HTERT RPE-1 (cell line): Measurements from ENCODE around the gene STUB1.

Source experiments
- in situ Hi-C: fragments of 300-500 bp; cut with MboI; formaldehyde crosslinking; loops from 4 replicates; pipeline ENCODE4 v1.14.3; 2020; ENCODE audit warnings: low sequenced_read_pairs

STUB1 gene

GRCh38 chr16:679814-680624 is at the start of gene STUB1:
STUB1 (plus strand) TSS chr16:680410; CDS start chr16:680526, 116 bp downstream.
- in situ Hi-C loops = no loop called here

- in situ Hi-C loops = no loop called here
These were observed 49.3 kb upstream of the STUB1 start, which contains the start of gene WFIKKN1 for GRCh38 chr16:630815-631405. WFIKKN1 (plus strand) TSS chr16:630985; CDS start chr16:631254, 269 bp downstream.

DNA sequence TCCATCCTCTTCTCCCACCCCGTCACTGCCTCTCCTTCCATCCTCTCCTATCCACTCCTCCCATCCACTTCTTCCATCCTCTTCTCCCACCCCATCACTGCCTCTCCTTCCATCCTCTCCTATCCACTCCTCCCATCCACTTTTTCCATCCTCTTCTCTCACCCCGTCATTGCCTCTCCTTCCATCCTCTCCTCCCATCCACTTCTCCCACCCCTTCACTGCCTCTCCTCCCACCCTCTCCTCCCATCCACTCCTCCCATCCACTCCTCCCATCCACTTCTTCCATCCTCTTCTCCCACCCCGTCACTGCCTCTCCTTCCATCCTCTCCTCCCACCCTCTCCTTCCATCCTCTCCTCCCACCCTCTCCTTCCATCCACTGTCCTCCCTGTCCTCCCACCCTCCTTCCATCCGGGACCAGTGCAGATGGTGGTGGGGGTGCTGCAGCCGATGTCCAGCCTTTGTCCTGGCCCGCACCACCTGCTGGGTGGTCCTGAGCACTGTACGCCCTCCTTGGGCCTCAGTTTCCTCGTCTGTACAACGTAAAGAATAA is 48.3 kb upstream of the STUB1 start:
- in situ Hi-C loops = no loop called here

- in situ Hi-C loops = no loop called here
These were observed 47.5 kb upstream of the STUB1 start for GRCh38 chr16:632486-633335.

GRCh38 chr16:633336-634050 is 46.7 kb upstream of the STUB1 start:
- in situ Hi-C loops = no loop called here

DNA sequence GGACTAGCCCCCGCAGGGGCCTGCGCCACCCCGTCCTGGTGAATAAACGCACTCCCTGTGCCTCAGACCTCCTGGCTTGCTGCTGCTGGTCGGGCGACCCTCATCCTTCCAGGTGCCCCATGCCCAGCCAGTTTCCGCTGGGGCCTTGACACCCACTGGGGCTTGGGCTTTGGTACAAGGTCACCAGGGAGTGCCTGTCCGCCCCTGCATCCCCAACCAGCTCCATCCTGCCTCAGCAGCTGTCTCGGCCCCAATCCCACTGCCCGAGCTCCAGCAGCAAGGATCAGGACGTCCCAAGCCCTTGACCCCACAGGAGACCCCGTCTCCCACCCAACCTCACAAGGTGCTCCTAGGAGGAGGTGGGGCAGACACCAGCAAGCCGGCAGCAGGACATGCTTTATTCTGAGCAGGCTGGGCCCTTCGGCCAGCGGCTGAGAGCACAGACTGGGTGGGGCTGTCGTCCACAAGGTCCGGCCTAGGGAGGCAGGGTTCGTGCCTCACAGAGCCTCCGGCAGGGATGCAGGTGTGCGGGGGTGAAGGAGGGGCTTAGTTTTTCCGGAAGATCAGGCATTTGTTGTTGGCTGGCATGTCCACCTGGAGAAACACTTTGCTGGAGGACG is 46.0 kb upstream of the STUB1 start:
- in situ Hi-C loops = no loop called here

GRCh38 chr16:634996-635395 is 45.2 kb upstream of the STUB1 start:
- in situ Hi-C loops = no loop called here

DNA sequence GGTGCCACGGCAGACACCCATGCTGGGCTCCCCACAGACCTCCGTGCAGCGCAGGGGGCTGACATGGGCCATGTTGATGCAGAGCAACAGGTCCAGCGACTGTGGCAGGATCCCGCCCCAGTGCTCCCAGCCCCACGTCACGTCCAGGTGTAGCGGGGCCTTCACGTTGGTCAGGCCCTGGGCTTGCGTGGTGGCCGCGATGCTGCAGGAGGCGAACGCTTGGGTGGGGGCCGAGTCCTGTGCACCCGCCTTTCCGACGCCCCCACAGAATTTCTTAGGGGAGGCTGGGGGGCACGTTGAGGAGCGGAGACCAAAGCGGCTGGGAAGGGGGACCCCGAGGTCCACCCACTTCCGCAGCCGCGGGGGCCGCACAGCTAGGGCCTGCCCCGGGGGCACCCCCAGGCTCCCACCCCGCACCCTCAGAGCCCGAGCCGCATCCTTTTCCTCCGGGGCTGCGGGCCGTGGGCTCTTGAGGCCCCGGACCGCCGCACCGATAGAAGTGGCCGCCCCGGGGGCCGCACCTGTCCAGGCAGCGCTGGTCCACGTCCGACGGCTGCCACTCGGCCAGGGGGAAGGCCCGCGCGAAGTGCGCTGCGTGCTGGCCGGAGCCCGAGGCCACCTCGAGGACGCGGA is 44.5 kb upstream of the STUB1 start:
- in situ Hi-C loops = no loop called here

GRCh38 chr16:636206-637080 is 43.8 kb upstream of the STUB1 start, which contains the start of gene METTL26:
METTL26 (minus strand) TSS chr16:636305; CDS start chr16:636290, 15 bp downstream.
- in situ Hi-C loops = no loop called here

DNA sequence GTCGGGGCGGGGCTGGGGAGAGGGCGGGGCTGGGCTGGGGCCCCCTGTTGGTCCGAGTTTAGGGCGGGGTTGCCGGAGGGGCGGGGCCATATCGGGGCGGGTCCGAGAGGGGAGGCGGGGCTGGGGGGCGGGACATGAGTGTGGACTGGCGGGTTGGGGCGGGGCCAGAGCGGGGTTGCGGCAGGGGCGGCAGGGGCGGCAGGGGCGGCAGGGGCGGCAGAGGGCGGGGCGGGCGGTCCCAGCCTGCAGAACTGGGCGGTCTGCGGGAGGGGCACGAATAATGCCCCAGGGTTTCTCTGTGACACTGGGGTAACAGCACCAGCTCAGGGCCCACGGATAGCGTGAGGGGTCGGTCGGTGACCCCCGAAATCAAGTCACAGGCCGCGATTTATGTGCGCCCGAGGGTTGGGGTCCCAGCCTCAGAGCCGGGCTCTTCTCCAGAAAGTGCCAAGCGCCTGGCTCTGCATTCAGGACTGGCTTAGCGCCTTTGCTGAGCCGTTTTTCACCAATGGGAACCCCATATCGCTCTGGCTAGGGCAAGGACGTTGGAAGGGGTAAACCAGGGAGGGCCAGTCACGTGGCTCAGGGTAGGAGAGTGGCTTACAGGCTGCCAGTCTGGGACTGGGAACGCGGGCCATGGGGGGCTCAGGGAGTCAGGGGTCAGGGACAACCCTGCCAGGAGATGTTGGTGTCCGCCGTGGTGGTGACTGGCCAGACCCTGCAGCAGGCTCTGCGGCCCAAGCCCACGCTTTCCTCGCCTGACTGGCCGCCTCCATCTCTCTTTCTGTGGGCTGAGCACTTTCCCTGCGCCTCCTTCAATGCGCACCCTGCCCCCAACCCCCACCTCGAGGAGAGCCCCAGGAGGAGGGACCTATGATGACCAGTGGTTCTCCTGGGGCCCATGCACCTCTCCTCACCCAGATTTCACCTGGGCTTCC is 42.9 kb upstream of the STUB1 start:
- in situ Hi-C loops = no loop called here

DNA sequence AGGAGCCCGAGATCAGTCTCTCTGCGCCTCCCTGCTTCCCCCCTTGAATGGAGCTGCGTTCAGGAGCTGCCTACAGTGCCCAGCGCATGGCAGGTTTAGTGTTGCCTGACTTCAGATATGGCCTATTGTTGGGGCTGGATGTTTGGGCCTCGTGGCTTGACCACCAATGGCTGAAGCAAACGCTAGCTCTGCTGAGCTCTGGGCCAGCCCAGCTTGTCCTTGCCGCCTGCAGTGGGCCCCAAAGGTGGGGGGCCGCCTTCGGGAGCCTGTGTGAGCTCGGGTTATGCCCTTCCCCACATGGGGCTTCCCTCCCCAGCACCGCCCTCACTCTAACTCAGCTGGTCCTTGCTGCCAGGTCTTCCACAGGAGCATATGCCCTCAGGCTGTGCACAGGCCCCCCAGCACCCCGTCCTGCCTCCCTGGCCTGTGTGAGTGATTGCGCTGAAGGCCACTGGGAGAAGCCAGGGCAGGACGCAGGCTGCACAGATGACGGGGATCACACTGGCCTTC is 42.1 kb upstream of the STUB1 start:
- in situ Hi-C loops = no loop called here

DNA sequence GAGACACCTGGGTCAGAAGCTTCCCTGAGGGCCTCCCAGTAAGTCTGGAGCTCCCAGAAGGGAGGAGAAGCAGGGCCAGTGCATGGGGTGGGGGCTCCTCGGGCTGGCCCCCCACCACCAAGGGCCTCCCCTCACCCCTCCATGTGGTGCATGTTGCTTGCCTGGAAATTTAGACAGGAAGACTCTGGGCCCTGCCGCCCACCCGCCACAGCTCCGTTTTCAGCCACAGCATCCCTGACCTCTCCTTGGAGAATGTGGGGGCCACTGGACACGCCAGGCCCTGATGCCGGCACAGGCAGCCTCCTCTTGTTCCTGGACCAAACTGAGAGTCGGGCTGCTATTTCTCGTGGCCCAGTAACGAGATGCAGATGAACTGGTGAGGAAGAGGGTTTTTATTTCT is 41.4 kb upstream of the STUB1 start:
- in situ Hi-C loops = no loop called here

- in situ Hi-C loops = no loop called here
These were observed 39.6 kb upstream of the STUB1 start for GRCh38 chr16:640614-641013.

DNA sequence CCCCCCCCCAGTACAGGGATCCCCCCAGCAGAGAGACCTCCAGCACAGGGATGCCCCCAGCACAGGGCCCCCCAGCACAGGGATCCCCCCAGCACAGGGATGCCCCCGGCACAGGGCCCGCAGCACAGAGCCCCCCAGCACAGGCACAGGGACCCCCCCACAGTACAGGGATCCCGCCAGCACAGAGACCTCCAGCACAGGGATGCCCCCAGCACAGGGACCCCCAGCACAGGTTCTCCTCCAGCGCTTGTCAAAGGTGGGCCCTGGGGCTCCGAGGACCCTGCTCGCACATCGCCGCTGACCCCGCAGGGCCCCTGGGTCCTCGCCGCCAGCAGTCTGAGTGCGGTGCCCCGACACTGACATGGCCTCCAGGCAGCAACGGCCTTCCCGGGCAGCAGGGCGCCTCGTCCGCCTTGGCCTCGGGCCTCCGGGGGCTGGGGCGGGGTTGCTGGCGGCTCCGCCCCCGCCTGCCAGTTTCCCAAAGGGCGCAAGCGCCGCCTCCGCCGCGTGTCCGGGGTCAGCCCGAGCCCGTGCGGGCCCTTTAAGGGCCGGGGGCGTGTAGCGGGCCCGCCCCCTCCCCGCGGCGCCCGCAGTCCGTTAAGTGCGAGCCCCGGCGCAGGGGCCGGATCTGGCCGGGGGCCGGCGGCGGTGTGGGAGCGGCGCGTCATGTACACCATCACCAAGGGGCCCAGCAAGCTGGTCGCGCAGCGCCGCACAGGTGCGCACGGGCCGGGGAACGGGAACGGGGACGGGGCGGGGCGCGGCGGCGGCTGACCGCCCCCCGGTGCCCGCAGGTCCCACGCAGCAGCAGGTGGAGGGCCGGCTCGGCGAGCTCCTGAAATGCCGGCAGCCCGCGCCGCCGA is 38.7 kb upstream of the STUB1 start, which contains the start of gene MCRIP2:
TSS of gene MCRIP2 (plus strand) at position 503 of the 863 bp plus-strand sequence. CDS start at position 667, 164 bp downstream.
- in situ Hi-C loops = no loop called here

DNA sequence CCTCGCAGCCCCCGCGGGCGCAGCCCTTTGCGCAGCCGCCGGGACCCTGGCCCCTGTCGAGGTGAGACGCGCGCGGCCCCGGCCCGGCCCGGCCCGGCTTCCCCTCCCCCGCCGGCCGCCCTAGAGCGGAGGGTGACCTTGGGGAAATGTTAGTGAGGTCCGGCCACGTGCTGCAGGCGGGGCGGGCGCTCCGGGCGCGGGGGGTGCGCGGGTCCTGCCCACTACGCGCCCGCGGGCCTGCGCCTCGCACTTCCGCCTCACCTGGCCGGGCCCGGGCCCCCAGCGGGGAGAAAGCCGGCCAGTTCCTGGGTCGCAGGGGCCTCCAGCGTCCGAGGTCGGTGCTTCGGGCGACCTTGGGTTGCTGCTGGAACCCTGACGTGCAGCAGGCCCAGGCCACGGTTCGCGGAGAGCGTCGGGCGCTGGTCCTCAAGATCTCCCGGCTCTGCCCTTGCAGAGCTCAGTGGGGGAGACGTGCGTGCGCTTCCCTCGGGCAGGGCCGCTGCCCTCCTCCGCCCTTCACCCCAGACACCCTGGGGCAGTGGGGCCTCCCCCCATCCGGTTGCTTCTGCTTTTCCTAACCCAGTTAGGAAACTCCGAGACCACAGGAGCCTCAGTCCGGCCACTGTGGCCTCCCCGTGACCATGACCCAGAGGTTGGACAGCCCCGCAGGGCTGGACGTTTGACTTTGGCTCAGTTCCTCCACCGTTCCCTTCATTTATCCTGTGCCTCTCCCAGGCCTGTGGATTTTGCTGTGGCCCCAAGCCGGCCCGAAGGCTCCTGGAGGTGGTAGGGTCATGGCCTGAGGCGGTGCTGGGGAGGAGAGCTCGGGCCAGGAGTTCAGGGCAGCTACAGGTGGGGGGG is 37.8 kb upstream of the STUB1 start:
- in situ Hi-C loops = no loop called here
